GM18498 (cell line): Measurements from ENCODE around the gene ZBTB8B.

ENCODE experiments used
- ATAC-seq: cut with Tn5 transposase; IDR thresholded peaks from one replicate; pipeline ENCODE4 v1.9.1; 2021; ENCODE audit warnings: mild to moderate bottlenecking, moderate library complexity; ENCODE audit not compliant: unreplicated experiment

Gene ZBTB8B

DNA sequence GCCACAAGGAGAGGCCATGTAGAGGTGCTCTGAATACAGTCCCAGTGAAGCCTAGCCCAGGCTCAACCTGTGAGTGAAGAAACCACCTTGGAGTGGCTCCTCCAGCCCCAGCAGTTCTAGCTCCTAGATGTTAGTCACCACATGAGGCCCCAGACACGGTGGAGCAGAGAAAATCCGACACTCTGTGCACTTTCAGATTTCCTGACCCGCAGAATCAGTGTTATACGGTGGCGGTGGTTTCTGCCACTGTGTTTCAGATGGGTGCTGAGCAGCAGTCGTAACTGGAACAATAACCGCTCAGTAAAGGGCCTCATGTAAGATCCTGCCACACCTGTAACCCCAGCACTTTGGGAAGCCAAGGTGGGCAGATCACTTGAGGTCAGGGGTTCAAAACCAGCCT lies 38.3 kb downstream of the ZBTB8B start:
- ATAC-seq = no peak

DNA sequence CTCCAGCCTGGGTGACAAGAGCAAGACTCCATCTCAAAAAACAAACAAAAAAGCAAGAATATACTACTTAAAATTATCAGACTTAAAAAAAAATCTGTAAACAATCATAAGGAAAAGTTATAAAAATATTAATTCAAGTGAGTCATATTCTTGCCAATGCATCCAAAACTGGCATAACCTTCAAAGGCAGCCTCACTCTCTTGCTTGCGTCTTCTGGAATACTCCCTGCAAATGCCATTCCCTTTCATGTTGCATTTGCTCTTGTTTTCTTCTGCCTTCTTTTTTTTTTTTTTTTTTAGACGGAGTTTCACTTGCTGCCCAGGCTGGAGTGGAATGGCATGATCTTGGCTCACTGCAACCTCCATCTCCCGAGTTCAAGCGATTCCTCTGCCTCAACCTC lies 42.1 kb downstream of the ZBTB8B start:
- ATAC-seq = no peak

DNA sequence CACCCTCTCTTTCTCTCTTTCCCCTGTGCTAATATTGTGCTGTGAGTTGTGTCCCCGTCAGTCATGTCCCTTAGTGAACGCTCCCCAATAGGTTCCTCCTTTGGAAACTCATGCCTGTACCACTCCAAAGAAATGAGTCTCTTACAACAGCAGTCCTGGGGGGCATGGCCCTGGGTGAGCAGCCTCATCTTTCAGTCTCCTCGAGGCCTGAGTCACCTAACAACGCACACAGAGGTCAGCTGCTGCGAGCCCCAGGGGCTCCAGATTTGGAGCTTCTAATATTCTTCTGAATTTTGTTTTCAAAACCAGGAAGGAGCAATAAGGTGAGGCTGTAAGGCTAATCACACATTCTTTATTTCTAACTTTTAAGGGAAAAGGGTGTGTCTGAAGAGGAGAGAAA lies 43.9 kb downstream of the ZBTB8B start:
- ATAC-seq = no peak

DNA sequence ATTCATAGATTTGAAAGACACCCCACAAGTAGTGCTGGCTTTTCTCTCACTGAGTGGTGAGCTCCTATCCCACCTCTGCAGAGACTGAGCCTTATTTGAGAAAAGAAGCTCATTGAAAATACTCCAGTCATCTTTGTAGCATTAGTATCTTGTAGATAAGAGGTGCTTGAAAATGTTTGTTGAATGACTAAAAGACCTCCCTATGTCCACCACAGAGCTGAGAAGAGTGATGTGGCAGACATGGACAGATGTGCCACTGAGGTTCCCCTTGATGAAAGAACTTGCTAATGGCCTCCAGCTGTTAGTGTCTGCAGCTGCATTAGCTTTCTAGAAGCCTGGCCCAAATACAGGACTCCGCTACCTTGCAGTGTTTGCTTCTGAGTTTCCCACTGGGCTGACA lies 45.1 kb downstream of the ZBTB8B start:
- ATAC-seq = no peak
